Measurements from ENCODE around the gene ZNF280D.
A peak's percentile ranks its signal among the peaks of the same experiment; 100 is the strongest.

The ZNF280D gene

GRCh38 chr15:56631765-56632164, 101.5 kb downstream of the ZNF280D start:
- TF ChIP-seq CTCF (conservative IDR thresholded peaks at IDR 0.05) = no peak
- TF ChIP-seq ZFX (IDR thresholded peaks at IDR 0.05) = no peak
- no peak overlapping the region for H3K27ac ChIP-seq

- TF ChIP-seq ZFX (IDR thresholded peaks at IDR 0.05) (no peak), CTCF (conservative IDR thresholded peaks at IDR 0.05) (no peak)
Observed at GRCh38 chr15:56628893-56629532, 104.3 kb downstream of the ZNF280D start.

GRCh38 chr15:56619887-56620286, 113.4 kb downstream of the ZNF280D start:
- TF ChIP-seq CTCF (conservative IDR thresholded peaks at IDR 0.05) = no peak
- H3K27ac ChIP-seq = no peak overlapping the region

More at GRCh38 chr15:56628893-56629532, 104.3 kb downstream of the ZNF280D start:
- no peak overlapping the region for H3K27ac ChIP-seq

GRCh38 chr15:56617628-56618027, 115.7 kb downstream of the ZNF280D start:
- TF ChIP-seq CTCF (conservative IDR thresholded peaks at IDR 0.05) = no peak
- TF ChIP-seq ZFX (IDR thresholded peaks at IDR 0.05) = no peak
- H3K27ac ChIP-seq = no peak overlapping the region

- H3K27ac ChIP-seq = no peak overlapping the region
- TF ChIP-seq ZFX (IDR thresholded peaks at IDR 0.05) (no peak), CTCF (conservative IDR thresholded peaks at IDR 0.05) (peak; percentile 11; the same call in 1 of the 2 replicates)
Observed at GRCh38 chr15:56616551-56616950, 116.8 kb downstream of the ZNF280D start.

- no peak overlapping the region for H3K27ac ChIP-seq
- TF ChIP-seq CTCF (conservative IDR thresholded peaks at IDR 0.05) = no peak
- no peak for TF ChIP-seq ZFX (IDR thresholded peaks at IDR 0.05)
Observed at GRCh38 chr15:56613811-56614210, 119.5 kb downstream of the ZNF280D start.

- no peak overlapping the region for H3K27ac ChIP-seq
- TF ChIP-seq ZFX (IDR thresholded peaks at IDR 0.05) (no peak), CTCF (conservative IDR thresholded peaks at IDR 0.05) (no peak)
Observed at GRCh38 chr15:56608993-56609392, 124.3 kb downstream of the ZNF280D start.
